HG03108 (cell line): ENCODE results near the gene SPOCK3.
"Not testable (repeated sequence)": the region's sequence is repeated elsewhere in the genome, so short reads cannot be mapped to it uniquely, and the experiment has no call there.

Experiments used
- ATAC-seq: cut with Tn5 transposase; IDR thresholded peaks from one replicate; pipeline ENCODE4 v1.9.1; 2021; ENCODE audit warnings: moderate library complexity; ENCODE audit not compliant: unreplicated experiment

Gene SPOCK3

GRCh38 chr4:166836865-166837264 lies 397.4 kb downstream of the SPOCK3 start:
- no peak for ATAC-seq

GRCh38 chr4:166827629-166828028 lies 406.7 kb downstream of the SPOCK3 start:
- ATAC-seq, result no peak

- no peak for ATAC-seq
Observed at GRCh38 chr4:166827167-166827566, 407.1 kb downstream of the SPOCK3 start.

- ATAC-seq, result no peak
Observed at GRCh38 chr4:166823848-166824247, 410.4 kb downstream of the SPOCK3 start.

- no peak for ATAC-seq
Observed at GRCh38 chr4:166823126-166823525, 411.2 kb downstream of the SPOCK3 start.

GRCh38 chr4:166822386-166822785 lies 411.9 kb downstream of the SPOCK3 start:
- no peak for ATAC-seq

- no peak for ATAC-seq
Observed at GRCh38 chr4:166816890-166817289, 417.4 kb downstream of the SPOCK3 start.

GRCh38 chr4:166808380-166808779 lies 425.9 kb downstream of the SPOCK3 start:
- ATAC-seq, result no peak

GRCh38 chr4:166802346-166802745 lies 431.9 kb downstream of the SPOCK3 start:
- no peak for ATAC-seq

- no peak for ATAC-seq
Observed at GRCh38 chr4:166798126-166798525, 436.2 kb downstream of the SPOCK3 start.

GRCh38 chr4:166777760-166778159 lies 456.5 kb downstream of the SPOCK3 start:
- ATAC-seq, result no peak

GRCh38 chr4:166763018-166763417 lies 471.3 kb downstream of the SPOCK3 start:
- ATAC-seq, result no peak

- ATAC-seq, result no peak
Observed at GRCh38 chr4:166741742-166742141, 492.6 kb downstream of the SPOCK3 start.

- not testable (repeated sequence) for ATAC-seq
Observed at GRCh38 chr4:166739215-166739614, 495.1 kb downstream of the SPOCK3 start.

- no peak for ATAC-seq
Observed at GRCh38 chr4:166737430-166737829, 496.9 kb downstream of the SPOCK3 start.

- no peak for ATAC-seq
Observed at GRCh38 chr4:166735553-166735952, 498.7 kb downstream of the SPOCK3 start.

- no peak for ATAC-seq
Observed at GRCh38 chr4:166734797-166735196, 499.5 kb downstream of the SPOCK3 start.

- ATAC-seq, result no peak
Observed at GRCh38 chr4:166733686-166734085, 500.6 kb downstream of the SPOCK3 start.

- no peak for ATAC-seq
Observed at GRCh38 chr4:166726832-166727231, 507.5 kb downstream of the SPOCK3 start.

GRCh38 chr4:166724369-166724768 lies 509.9 kb downstream of the SPOCK3 start:
- no peak for ATAC-seq

- ATAC-seq, result no peak
Observed at GRCh38 chr4:166723532-166724140, 510.7 kb downstream of the SPOCK3 start.

- ATAC-seq, result not testable (repeated sequence)
Observed at GRCh38 chr4:166715748-166716713, 518.3 kb downstream of the SPOCK3 start.
